ENCODE measurements around the gene INSR. TPM values are rescaled to one million over a fixed set of nuclear protein-coding genes. Genes with fewer than 3 reads are reported as not detected.
A peak's percentile ranks its signal among the peaks of the same experiment; 100 is the strongest.

The INSR gene
- total RNA-seq, 4 donors from 2014 or later: 134 to 252 (median 164) TPM

- H3K27ac ChIP-seq: no peak overlapping the region
- intact Hi-C loops (cut with DNase I; ENCODE audit: low total_unique reads) (no loop called here), in situ Hi-C loops (cut with MboI; ENCODE audit: low pct_ligation_motif_present in 1 of 4, low pct_unique_long_range_greater_than_20kb in 1 of 4, low sequenced_read_pairs in 3 of 4) (no loop called here)
- WGBS, 2 donors (ENCODE audit: low coverage in 1 of 2): 77 to 90% methylated on average over 2 to 15 of the region's 15 CpGs
- no peaks in the 10 kb centered on the region for H3K9me3 ChIP-seq
- H3K4me1 ChIP-seq: peaks cover 5 to 20% (median 10%) of the 10 kb centered on the region in 4 donors
- no peak overlapping the region for H3K4me3 ChIP-seq
- TF ChIP-seq POLR2AphosphoS5 (IDR thresholded peaks at IDR 0.05): no peak
- no peak for TF ChIP-seq EP300 (IDR thresholded peaks at IDR 0.05; ENCODE audit: low read depth)
- TF ChIP-seq, protein P1, sequence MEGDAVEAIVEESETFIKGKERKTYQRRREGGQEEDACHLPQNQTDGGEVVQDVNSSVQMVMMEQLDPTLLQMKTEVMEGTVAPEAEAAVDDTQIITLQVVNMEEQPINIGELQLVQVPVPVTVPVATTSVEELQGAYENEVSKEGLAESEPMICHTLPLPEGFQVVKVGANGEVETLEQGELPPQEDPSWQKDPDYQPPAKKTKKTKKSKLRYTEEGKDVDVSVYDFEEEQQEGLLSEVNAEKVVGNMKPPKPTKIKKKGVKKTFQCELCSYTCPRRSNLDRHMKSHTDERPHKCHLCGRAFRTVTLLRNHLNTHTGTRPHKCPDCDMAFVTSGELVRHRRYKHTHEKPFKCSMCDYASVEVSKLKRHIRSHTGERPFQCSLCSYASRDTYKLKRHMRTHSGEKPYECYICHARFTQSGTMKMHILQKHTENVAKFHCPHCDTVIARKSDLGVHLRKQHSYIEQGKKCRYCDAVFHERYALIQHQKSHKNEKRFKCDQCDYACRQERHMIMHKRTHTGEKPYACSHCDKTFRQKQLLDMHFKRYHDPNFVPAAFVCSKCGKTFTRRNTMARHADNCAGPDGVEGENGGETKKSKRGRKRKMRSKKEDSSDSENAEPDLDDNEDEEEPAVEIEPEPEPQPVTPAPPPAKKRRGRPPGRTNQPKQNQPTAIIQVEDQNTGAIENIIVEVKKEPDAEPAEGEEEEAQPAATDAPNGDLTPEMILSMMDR (IDR thresholded peaks at IDR 0.05): no peak
- TF ChIP-seq POLR2A (IDR thresholded peaks at IDR 0.05): no peak
- H3K27me3 ChIP-seq: no peaks in the 10 kb centered on the region
- no peaks in the 10 kb centered on the region for H3K36me3 ChIP-seq
- DNase-seq: no peak
These were observed 77.8 kb downstream of the INSR start for GRCh38 chr19:7216373-7216902.

GRCh38 chr19:7215176-7215575 lies 79.0 kb downstream of the INSR start:
- WGBS, 2 donors (ENCODE audit: low coverage in 1 of 2): 52 to 62% methylated on average over 5 to 7 of the region's 7 CpGs
- TF ChIP-seq POLR2AphosphoS5 (IDR thresholded peaks at IDR 0.05) (no peak), POLR2A (IDR thresholded peaks at IDR 0.05) (no peak), EP300 (IDR thresholded peaks at IDR 0.05; ENCODE audit: low read depth) (no peak)
- TF ChIP-seq, protein P1 (IDR thresholded peaks at IDR 0.05): no peak
- intact Hi-C loops (cut with DNase I; ENCODE audit: low total_unique reads): no loop called here
- Histone ChIP-seq H3K27ac (no peak overlapping the region), H3K4me3 (no peak overlapping the region), H3K9me3 (no peaks in the 10 kb centered on the region), H3K4me1 (peaks cover 5 to 20% (median 10%) of the 10 kb centered on the region in 4 donors), H3K27me3 (no peaks in the 10 kb centered on the region), H3K36me3 (no peaks in the 10 kb centered on the region)
- DNase-seq: no peak
- in situ Hi-C loops (cut with MboI; ENCODE audit: low pct_ligation_motif_present in 1 of 4, low pct_unique_long_range_greater_than_20kb in 1 of 4, low sequenced_read_pairs in 3 of 4): no loop called here

DNA sequence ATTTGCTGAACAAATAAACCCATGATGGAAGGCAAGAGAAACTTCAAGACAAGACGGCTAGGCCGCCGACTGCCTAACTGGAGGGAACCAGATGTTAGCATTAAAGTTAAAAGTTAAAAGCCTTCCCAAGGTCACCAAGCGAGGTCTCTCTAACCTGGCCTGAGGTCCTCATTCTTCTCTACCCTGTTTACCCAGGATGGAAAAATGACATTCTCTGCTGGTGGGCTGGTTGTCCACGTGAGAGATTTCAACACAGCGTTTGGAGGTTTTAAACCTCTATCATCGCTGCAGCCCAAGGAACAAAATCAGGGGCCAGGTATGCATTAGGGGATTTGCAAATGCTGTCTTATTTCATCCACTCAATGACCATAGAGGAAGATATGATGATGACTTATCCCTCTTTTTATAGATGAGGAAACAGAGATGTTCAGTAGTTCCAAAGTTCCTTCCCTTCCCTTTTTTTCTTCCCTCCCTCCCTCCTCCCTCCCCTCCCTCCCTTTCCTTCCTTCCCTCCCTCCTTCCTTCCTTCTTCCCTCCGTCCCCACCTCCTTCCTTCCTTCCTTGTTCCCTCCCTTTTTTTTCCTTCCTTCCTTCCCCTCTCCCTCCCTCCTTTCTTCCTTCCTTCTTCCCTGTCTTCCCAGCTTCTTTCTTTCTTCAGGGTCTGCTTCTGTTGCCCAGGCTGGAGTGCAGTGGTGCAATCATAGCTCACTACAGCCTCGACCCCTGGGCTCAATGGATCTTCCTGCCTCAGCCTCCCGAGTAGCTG lies 79.7 kb downstream of the INSR start:
- no peak for DNase-seq
- H3K27ac ChIP-seq: no peak overlapping the region
- 75 to 80% methylated on average over 1 to 10 of the region's 10 CpGs for WGBS, 2 donors (ENCODE audit: low coverage in 1 of 2)
- in situ Hi-C loops (cut with MboI; ENCODE audit: low pct_ligation_motif_present in 1 of 4, low pct_unique_long_range_greater_than_20kb in 1 of 4, low sequenced_read_pairs in 3 of 4): no loop called here
- no peaks in the 10 kb centered on the region for H3K9me3 ChIP-seq
- intact Hi-C loops (cut with DNase I; ENCODE audit: low total_unique reads): no loop called here
- H3K4me1 ChIP-seq: peaks cover 5 to 20% (median 10%) of the 10 kb centered on the region in 4 donors
- no peak overlapping the region for H3K4me3 ChIP-seq
- H3K36me3 ChIP-seq: no peaks in the 10 kb centered on the region
- no peak for TF ChIP-seq POLR2AphosphoS5 (IDR thresholded peaks at IDR 0.05)
- no peaks in the 10 kb centered on the region for H3K27me3 ChIP-seq

- Histone ChIP-seq H3K36me3 (no peaks in the 10 kb centered on the region), H3K9me3 (no peaks in the 10 kb centered on the region), H3K27me3 (no peaks in the 10 kb centered on the region), H3K4me3 (no peak overlapping the region), H3K27ac (peak overlapping the region in 2 of 4 donors; percentile 9 to 28), H3K4me1 (peaks cover 5 to 20% (median 10%) of the 10 kb centered on the region in 4 donors)
- WGBS, 2 donors (ENCODE audit: low coverage in 1 of 2): 71 to 81% methylated on average over 3 to 14 of the region's 14 CpGs
- intact Hi-C loops (cut with DNase I; ENCODE audit: low total_unique reads) (no loop called here), in situ Hi-C loops (cut with MboI; ENCODE audit: low pct_ligation_motif_present in 1 of 4, low pct_unique_long_range_greater_than_20kb in 1 of 4, low sequenced_read_pairs in 3 of 4) (no loop called here)
- TF ChIP-seq, protein P1 (IDR thresholded peaks at IDR 0.05): no peak
- DNase-seq: no peak
These were observed 80.4 kb downstream of the INSR start for GRCh38 chr19:7213628-7214323.

All from transverse colon (tissue), 4 donors.